HepG2 (cell line): Measurements from ENCODE around the gene ARMCX2. TPM values are rescaled to one million over a fixed set of nuclear protein-coding genes. Genes with fewer than 3 reads are reported as not detected.

Experiments used
- CREM ChIP-seq, 2 experiments: sonication (generic) in 1 of 2; formaldehyde crosslinking in 1 of 2; IDR thresholded peaks; 2 replicates each; pipeline versions ENCODE4 v1.4.0 to v1.6.1; 2016 to 2020; ENCODE audit warnings: antibody characterized with exemption in 1 of 2, mild to moderate bottlenecking in 1 of 2, missing genetic modification reagents in 1 of 2
- LCORL ChIP-seq, 2 experiments: fragments of 450-650 bp in 1 of 2; sonication (generic) in 1 of 2; formaldehyde crosslinking in 1 of 2; IDR thresholded peaks; 2 replicates each; pipeline versions ENCODE4 v1.5.0 to v1.6.1; 2017 to 2020; ENCODE audit warnings: antibody characterized with exemption in 1 of 2, missing genetic modification reagents in 1 of 2
- MIXL1 ChIP-seq: IDR thresholded peaks from 2 replicates; pipeline ENCODE4 v1.6.1; 2016
- RERE ChIP-seq: IDR thresholded peaks from 2 replicates; pipeline ENCODE4 v1.6.1; 2016; ENCODE audit warnings: low read depth, missing genetic modification reagents, missing compliant biosample characterization
- REST ChIP-seq, 2 experiments: IDR thresholded peaks; 2 replicates each; pipeline ENCODE4 v1.6.1; 2011 to 2012; ENCODE audit warnings: low read length in 2 of 2, borderline replicate concordance in 1 of 2, low read depth in 1 of 2, mild to moderate bottlenecking in 1 of 2, moderate library complexity in 1 of 2
- USF2 ChIP-seq, 2 experiments: sonication (generic) in 1 of 2; formaldehyde crosslinking in 1 of 2; IDR thresholded peaks; 2 replicates each; pipeline versions ENCODE4 v1.5.1 to v1.6.1; 2011 to 2020; ENCODE audit warnings: borderline replicate concordance in 1 of 2, low read depth in 1 of 2, low read length in 1 of 2, mild to moderate bottlenecking in 1 of 2, missing genetic modification reagents in 1 of 2, moderate library complexity in 1 of 2
- ZNF510 ChIP-seq: sonication (generic); formaldehyde crosslinking; IDR thresholded peaks from 2 replicates; pipeline ENCODE4 v1.4.0; 2020; ENCODE audit warnings: low read depth, mild to moderate bottlenecking, missing genetic modification reagents
- ZNF570 ChIP-seq: sonication (generic); formaldehyde crosslinking; IDR thresholded peaks from 2 replicates; pipeline ENCODE4 v1.4.0; 2020; ENCODE audit warnings: mild to moderate bottlenecking, missing genetic modification reagents, borderline replicate concordance
- ZNF749 ChIP-seq: sonication (generic); formaldehyde crosslinking; IDR thresholded peaks from 2 replicates; pipeline ENCODE4 v1.8.0; 2022; ENCODE audit warnings: mild to moderate bottlenecking, missing genetic modification reagents, moderate library complexity, borderline replicate concordance
- polyA plus RNA-seq, 8 experiments: library from polyadenylated mRNA; depleted of rRNA in 3 of 8; stranded (reverse) in 7 of 8; unstranded in 1 of 8; fragments of >200 nt; fragmentation: Illumina TruSeq in 4 of 8; extraction: Trizol in 4 of 8; gene quantifications; 2 replicates each; pipeline versions ENCODE4 v1.2.1 to v1.2.3, GENCODE V29; 2011 to 2016; ENCODE audit warnings: low read depth in 4 of 8, missing spikeins in 1 of 8, mixed read lengths in 1 of 8; ENCODE audit not compliant: insufficient read depth in 1 of 8
- total RNA-seq, 5 experiments: library from RNA; depleted of rRNA; stranded (reverse); fragments of >200 nt; fragmentation: Illumina TruSeq; extraction: Trizol; gene quantifications; 2 replicates each; pipeline ENCODE4 v1.2.3, GENCODE V29; 2016; ENCODE audit warnings: low read depth in 1 of 5

Gene ARMCX2
- total and polyA plus RNA-seq, 2 of the 13 experiments (the other 11 are each of a cell fraction or from before 2014, with no cell fraction given), result not detected

GRCh38 chrX:101642093-101642492 lies 17.6 kb downstream of the ARMCX2 start (continued):
- TF ChIP-seq LCORL (IDR thresholded peaks at IDR 0.05), result no peak
- TF ChIP-seq LCORL (CRISPR knock-in tag; IDR thresholded peaks at IDR 0.05), result no peak
- TF ChIP-seq REST (IDR thresholded peaks at IDR 0.05; ENCODE audit: borderline replicate concordance in 1 of 2, low read depth in 1 of 2, low read length in 2 of 2), result no peak
- TF ChIP-seq MIXL1, result no peak
- no peak for TF ChIP-seq RERE
- TF ChIP-seq ZNF510, result no peak
- TF ChIP-seq ZNF570 (CRISPR knock-in tag), result no peak
- no peak for TF ChIP-seq USF2 (IDR thresholded peaks at IDR 0.05; ENCODE audit: low read depth, low read length)
- TF ChIP-seq USF2 (CRISPR knock-in tag; IDR thresholded peaks at IDR 0.05; ENCODE audit: borderline replicate concordance), result no peak
- no peak for TF ChIP-seq ZNF749 (CRISPR knock-in tag)
- TF ChIP-seq CREM (IDR thresholded peaks at IDR 0.05), result no peak
- TF ChIP-seq CREM (CRISPR knock-in tag; IDR thresholded peaks at IDR 0.05), result no peak
